NOMO-1 treated with DMSO at 0.1 percent for 48 hours (cell line): ENCODE data around the gene TBCD.
"Not testable (repeated sequence)": the region's sequence is repeated elsewhere in the genome, so short reads cannot be mapped to it uniquely, and the experiment has no call there.

Experiments used
- DNase-seq: peaks from one replicate; lab custom pipeline; 2025; ENCODE audit not compliant: unreplicated experiment; lab: John Stamatoyannopoulos, UW

The TBCD gene

DNA sequence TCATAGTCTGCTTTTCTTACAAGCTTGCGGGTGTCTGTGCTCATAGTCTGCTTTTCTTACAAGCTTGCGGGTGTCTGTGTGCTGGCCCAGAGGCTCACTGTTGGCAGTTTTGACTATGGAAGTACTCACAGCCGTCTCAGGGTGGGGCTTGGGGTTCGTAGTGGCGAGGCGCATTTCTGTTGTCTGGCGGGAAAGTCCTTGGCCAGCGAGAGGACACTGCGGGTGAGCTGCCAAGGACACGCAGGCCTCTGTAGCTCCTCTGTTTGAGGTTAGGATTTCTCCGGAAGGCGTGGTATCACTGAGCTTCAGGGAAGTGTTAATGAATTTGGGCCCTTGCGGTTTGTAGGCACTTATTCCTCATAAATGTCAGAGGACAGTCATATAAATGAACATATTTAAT lies 13.5 kb downstream of the TBCD start:
- no peak for DNase-seq

DNA sequence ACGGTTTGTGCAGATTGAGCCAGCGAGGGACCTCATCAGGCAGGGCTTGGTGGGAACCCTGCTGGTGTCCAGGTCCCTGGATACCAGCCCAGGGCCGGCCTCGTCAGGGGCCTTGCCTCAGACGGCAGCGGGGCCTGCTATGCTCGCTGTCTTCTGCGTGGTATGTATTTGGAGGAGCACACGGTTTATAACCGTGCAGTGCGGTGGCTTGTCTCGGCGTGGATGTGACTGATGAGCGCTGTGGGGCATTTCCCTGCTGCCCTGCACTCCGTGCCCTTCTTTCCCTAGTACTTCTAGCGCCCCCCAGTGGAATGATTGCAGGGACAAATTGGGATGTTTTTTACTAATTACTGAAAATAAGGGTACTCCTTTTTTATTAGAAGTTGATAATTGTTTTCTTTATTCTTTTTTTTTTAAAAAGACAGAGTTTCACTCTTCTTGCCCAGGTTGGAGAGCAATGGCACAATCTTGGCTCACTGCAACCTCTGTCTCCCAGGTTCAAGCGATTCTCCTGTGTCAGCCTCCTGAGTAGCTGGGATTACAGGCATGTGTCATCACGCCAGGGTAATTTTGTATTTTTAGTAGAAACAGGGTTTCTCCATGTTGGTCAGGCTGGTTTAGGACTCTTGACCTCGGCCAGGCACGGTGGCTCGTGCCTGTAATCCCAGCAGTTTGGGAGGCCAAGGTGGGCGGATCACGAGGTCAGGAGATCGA lies 15.3 kb downstream of the TBCD start:
- peak; percentile 25 for DNase-seq

DNA sequence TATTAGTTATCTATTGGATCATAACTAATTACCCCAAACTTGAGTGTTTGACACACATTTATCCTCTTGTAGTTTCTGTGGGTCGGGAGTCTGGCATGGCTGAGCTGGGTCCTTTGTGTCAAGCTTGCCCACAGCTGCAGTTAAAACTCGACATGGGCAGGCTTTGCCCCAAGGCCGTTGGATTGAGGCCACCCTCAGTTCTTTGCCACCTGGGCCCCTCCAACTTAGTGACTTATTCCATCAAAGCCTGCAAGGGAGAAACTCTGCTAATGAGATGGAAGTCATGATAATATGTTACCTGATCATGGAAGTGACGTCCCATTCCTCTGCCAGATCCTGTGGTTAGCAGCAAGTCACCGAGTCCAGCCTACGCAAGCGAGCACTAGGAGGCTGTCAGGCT lies 17.2 kb downstream of the TBCD start:
- no peak for DNase-seq

DNA sequence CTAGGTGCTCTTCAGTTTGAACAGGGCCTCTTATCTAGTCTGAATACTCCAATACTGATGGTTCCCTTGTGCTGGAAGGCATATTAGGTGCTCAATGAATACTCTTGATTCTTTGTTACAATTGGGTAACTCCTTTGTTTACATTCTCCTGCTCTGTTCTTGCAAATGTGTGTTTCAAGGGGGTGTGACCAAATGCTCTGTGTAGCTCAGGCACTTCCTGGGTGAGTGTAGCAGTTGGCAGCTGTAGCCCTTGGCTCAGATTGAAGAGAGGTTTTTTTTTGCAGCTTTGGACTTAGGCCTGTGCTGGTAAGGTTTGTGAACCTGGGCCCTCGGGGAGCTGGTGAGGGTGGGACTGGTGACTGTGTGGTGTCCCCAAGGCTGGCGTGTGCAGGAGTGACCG lies 20.2 kb downstream of the TBCD start:
- no peak for DNase-seq

DNA sequence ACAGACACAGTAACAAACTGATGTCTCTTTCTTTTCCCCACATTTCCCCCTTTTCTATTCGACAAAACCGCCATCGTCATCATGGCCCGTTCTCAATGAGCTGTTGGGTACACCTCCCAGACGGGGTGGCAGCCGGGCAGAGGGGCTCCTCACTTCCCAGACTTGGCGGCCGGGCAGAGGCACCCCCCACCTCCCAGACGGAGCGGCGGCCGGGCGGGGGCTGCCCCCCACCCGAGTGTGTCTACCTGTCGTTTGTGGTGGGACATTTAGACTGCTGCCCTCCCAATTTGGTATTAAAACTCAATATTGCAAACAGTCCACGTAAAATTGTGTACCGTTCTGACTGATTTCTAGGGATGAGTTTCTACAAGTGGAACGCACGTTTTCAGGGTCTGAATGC lies 22.6 kb downstream of the TBCD start:
- not testable (repeated sequence) for DNase-seq

DNA sequence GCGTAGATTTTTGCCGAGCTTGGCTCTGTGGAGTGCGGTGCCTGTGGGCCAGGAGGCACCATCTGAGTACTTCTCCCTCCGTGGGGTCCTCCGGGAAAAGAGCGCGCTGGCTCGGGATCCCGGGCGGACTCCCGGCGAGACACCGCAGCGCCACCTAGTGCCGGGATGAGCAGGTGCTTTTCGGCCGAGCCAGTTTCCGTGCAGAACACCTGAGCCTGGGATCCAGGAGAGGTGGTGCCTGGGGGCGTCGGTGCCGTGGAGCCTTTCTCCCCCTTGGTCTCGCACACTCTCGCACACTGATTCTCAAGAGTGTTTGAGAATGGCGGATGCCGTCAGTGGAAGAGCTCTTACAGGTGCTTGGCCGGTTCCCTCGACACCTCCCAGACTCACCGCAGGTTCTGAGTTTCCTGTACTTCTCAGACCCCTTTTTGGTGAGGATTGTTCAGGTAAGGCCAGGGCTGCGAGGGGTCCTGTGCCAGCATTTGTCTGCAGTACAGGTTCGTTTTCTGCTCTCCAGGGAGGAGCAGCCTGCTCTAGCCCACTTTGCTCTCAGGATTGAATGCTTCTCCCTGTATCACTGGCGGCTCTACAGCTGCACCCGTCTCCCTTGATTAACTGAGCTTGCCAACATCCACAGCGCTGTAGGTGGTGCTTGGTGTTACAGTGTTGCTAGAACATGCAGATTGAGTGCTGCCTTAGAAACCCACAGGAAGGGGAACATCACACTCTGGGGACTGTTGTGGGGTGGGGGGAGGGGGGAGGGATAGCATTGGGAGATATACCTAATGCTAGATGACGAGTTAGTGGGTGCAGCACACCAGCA lies 23.3 kb downstream of the TBCD start:
- no peak for DNase-seq

DNA sequence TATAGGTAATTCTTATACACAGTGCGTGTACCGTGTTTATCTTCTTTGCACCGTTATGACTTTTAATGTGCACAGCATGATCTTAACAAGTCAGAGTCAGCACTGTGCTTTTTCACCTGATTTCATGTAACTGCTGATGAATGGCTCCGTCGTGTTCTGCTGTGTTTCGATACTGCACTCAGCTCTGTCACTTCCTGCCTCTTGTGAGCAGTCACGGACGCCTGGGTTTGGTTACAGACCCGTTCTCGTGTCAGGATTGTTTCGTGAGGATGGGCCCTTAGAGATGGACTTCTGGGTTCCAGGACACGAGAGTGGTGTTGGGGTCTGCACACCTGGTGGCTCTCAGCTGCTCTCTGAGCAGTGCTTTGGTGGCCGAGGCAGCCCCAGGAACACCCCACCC lies 24.6 kb downstream of the TBCD start:
- DNase-seq = no peak

DNA sequence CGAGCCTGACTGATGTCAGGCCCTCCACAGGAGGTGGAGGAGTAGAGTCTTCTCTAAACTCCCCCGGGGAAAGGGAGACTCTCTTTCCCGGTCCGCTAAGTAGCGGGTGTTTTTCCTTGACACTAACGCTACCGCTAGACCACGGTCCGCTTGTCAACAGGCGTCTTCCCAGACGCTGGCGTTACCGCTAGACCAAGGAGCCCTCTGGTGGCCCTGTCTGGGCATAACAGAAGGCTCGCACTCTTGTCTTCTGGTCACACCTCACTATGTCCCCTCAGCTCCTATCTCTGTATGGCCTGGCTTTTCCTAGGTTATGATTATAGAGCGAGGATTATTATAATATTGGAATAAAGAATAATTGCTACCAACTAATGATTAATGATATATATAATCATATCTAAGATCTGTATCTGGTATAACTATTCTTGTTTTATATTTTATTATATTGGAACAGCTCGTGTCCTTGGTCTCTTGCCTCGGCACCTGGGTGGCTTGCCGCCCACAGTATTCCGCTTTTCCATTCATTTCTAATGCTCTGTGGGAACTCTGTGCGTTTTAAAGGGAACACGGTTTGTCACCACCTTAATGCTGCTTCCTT lies 26.0 kb downstream of the TBCD start:
- not testable (repeated sequence) for DNase-seq

DNA sequence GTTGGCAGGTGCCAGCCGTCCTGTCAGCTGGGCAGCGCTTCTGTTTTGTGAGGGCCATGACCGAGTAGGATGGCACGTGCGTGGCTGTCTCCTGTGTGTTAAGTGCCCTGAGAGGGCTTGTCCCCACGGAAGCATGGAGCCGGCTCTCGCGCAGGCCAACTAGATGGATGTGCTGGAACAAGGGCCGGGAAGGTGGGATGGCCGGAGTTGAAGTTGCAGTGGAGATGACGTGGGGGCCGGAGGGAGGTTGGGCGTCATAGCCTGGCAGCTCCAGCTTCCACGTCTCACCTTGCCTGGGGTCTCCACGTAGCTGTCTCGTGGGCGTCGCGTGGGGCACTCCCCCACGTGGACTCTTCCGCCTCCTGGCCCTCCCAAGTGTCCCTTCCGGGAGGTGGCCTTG lies 27.7 kb downstream of the TBCD start:
- no peak for DNase-seq

DNA sequence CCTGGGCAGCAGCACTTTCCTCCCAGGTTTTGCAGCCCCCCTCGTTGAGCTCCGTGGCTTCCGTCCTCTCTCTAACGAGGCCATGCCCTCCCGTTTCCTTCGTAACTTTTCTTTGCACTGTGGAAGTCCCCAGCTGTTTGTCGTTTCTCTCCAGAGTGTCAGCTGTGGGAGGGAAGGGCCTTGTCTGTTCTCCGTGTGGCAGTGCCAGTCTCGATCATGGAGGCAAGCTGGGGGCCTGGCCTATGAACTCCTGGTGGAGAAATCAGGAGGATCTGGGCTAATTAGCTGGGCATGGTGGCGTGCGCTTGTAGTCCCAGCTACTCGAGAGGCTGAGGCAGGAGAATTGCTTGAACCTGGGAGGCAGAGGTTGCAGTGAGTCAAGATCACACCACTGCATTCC lies 28.3 kb downstream of the TBCD start:
- DNase-seq = no peak

DNA sequence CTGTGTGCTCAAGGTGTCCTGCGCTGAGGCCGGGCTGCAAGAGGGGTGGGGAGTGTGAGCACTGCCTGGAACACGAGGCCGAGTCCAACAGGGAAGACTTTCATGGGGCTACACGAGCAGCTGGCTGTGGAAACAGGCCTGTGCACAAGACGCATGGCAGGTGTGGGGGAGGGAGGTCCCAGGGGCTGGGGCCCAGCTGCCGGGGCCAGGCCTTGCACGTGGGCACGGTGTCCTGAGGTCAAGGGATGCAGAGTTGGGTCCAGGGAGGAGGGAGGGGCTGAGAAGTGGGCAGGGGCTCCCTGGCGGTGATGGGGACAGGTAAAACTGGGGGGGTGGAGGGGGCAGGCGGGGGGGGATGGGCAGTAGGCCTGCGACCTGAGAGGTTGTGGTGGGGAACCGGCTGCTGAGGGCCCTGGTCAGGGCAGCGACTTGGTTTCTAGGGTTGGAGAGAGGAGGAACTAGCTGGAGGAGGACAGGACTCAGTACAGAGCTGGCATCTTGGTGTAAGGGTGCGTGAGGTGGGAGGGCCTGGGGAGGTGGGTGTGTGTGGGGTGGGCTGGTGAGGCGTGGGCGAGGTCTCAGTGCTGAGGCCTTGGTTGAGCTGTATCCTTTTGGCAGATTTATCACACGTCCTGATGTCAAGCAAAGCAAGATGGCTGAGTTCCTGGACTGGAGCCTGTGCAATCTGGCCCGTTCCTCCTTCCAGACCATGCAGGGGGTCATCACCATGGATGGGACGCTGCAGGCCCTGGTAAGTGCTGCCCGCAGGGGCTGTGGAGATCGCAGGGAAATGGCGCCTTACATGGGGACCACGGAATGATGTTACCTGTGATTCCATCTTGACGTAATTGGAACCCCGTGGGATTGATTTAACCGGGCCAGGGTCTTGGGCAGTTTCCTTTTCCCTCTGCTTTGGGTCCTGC lies 29.4 kb downstream of the TBCD start:
- DNase-seq = no peak

DNA sequence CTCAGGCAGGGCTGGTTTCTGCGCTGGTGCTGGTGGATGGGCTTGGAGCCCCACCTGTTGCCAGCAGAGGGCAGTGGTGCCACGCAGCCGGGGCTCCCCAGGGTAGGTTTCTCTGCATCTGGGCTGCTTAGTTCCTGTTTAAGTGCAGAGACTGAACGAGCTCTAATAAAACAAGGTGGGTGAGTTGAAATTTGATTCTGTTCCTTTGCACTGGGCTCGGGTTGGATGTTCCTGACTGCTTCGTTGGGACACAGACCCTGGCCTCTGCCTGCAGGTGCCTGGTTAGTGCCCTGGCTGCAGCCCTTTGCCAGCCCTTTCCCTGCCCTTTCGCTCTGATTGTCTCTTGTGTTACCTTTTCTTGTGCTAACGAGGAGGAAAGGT lies 30.0 kb downstream of the TBCD start:
- peak; percentile 74 for DNase-seq

DNA sequence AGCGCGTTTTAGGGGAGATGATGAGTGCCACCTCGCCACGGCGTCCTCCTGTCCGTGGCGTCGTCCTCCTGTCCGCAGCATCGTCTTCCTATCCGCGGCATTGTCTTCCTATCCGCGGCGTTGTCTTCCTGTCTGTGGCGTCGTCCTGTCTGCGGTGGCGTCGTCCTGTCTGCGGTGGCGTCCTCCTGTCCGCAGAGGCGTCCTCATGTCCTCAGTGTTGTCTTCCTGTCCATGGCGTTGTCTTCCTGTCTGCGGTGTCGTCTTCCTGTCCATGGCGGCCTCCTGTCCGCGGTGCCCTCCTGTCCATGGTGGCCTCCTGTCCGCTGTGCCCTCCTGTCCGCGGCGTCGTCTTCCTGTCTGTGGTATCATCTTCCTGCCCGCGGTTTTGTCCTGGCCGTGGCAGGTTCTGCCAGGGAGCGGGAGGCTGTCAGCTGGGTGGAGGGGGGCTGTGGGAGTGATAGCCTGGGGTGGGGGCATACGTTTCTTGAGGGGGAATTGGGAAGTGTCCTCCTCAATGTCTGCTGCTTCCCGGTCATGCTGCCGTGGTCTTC lies 30.9 kb downstream of the TBCD start:
- DNase-seq = no peak

DNA sequence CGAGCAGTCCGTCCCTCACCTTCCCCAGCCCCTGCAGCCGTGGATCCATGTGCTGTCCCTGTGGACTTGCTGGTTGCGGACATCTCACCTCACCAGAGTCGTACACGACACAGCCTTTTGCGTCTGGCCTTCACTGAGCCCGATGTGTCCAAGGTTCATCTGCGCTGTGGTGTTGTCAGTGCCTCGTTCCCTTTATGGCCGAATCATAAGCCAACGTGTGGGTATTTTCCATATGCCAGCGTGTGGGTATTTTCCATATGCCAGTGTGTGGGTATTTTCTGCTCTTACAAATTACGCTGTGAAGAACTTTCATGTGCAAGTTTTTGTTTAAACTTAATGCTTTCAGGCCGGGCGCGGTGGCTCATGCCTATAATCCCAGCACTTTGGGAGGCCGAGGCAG lies 31.6 kb downstream of the TBCD start:
- DNase-seq = no peak

DNA sequence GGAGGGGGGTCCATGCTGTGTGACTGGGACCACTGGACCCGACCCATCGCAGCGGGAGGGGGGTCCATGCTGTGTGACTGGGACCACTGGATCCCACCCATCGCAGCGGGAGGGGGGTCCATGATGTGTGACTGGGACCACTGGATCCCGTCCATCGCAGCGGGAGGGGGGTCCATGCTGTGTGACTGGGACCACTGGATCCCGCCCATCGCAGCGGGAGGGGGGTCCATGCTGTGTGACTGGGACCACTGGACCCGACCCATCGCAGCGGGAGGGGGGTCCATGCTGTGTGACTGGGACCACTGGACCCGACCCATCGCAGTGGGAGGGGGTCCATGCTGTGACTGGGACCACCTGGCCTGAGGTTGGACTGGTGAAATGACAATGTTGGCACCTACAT lies 33.7 kb downstream of the TBCD start:
- DNase-seq = not testable (repeated sequence)

DNA sequence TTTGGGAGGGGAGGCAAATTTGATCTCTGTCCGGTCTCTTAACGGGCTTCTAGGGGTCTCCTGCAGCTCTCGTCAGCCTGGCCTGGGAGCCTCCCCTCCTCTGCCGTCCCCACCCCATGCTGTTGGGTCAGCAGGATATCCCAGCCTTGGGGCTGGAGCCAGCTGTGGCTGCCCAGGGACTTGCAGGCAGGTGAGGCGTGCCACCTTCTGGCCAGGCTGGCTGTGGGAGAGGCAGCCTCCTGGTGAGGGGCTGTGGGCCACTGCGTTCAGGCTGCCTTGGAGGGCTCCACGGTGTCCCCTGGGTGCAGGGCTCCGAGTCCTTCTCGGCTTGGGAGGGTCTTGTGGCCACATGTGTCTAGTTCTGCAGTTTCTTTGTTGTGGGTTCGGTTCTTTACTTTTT lies 34.6 kb downstream of the TBCD start:
- no peak for DNase-seq

DNA sequence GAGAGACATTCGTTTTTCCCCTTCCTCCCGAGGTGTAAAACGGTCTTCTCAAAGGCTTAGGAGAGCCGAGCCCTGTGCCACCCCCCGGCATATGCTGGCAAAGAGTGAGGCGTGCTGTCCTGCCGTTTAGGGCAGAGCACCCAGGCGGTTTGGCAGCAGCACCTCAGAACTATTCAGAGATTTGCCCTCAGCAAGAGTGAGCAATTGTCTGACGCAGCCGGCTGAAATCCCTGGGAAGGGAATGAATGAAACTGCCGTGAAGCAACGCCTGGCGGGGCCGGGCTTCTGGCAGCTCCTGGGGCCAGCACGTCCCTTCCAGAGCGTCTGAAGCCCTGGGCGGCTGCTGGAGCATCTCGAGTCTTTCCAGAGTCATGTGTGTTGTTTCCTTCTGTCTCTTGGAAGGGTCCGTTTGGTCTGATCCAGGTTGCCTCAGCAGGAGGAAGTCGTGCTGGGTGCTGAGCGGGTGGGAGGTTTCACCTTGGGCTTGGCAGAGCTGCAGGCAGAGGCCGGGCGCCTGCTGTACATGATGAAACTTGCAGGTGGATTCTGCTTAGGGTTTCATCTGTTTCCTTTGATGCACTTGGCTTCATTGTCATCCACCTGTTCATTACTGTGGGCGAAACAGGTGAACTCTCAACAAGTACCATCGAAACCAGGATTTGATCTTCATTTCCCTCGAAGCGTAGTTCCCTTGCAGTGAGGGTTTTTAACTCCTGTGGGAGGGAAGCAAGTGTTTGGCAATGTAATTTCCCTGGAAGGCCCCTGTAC lies 35.4 kb downstream of the TBCD start:
- DNase-seq = no peak

DNA sequence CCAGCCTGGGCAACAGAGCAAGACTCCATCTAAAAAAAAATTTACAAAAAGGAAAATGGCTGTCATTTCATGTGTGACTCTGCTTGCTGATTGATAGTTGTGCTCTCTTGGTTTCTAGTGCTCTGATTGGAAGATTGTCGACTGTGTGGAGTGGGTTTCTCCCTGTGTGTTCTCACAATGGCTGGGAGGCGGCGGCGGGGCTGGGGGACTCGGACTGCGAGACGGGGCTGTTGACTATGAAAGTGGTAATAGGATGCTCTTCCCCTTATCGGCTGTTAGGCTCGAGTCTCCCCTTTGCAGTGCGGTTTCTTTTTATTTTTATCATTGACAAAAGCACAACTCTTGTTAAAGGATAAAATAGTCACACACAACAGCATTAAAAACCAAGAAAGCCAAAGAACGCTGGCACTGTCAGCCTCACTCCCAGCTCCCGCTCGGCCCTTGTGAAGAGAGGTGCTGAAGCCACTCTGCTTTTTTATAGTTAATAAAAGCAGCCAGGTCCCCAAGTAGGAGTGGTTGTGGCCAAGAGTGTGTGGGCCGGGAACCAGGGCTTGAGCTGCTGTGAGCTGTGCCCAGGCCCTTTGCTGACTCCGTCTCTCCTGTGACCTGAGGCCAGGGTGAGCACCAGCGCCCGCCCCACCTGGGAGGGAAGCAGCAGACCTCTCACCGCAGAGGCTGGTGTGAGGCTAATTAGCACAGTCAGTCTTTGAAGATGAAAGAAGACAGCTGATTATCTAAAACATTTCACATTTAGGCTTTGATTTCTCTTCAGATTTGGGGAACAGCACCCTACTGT lies 36.5 kb downstream of the TBCD start:
- DNase-seq = no peak

DNA sequence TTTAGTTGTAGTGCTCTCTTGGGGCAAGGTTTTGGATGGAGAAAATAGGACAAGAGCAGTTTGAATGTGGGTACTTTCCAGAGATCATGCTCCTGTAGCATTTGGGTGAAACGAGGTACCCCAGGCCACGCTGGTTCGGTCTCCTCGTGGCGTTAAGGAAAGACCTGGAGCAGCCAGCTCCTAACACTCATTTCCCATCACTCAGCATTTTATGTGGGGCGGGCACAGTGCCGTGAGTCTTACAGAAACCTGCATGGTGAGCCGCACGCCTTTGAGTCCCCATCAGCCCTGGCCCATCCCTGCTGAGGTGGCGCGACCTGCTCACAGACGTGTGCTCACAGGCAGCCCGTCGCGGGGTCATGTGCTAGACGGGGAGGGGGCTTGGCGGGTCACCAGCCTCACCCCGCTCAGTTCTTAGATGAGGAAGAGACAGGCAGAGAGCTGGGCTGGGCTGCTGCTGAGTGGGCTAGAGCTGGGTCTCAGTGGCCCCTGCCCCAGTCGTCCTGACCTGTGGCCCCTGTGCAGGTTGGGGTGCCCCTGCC lies 37.3 kb downstream of the TBCD start:
- DNase-seq = no peak
